PC-9 (cell line): ENCODE data around the gene L3HYPDH. TPM values are rescaled to one million over a fixed set of nuclear protein-coding genes. Genes with fewer than 3 reads are reported as not detected.
"Not testable (repeated sequence)": the region's sequence is repeated elsewhere in the genome, so short reads cannot be mapped to it uniquely, and the experiment has no call there.

ENCODE experiments used
- BruUV-seq: library from RNA; stranded (reverse); fragments of 400-500 nt; replicated peaks from 2 replicates; lab custom pipeline; 2021; lab: Mats Ljungman, UMichigan
- CTCF ChIA-PET: fragments of 300-600 bp; sonication (Branson Sonifier 250); formaldehyde crosslinking; loops from one replicate; lab custom pipeline; 2022; ENCODE audit warnings: antibody characterized with exemption; lab: Charles Lee
- POLR2A ChIA-PET: fragments of 300-600 bp; sonication (Branson Sonifier 250); formaldehyde crosslinking; loops from one replicate; lab custom pipeline; 2022; ENCODE audit warnings: antibody characterized with exemption; ENCODE audit not compliant: unreplicated experiment; lab: Charles Lee
- DNase-seq, 2 experiments: peaks; one replicate each; pipeline versions ENCODE4 v3.0.0 to v3.0.0-alpha.2; 2015 to 2022; ENCODE audit warnings: mixed read lengths in 1 of 2
- H2AFZ ChIP-seq: fragments of 200-600 bp; sonication (generic); 2 replicates; pipeline ENCODE4 v1.8.1; 2017; ENCODE audit warnings: antibody characterized with exemption
- H3F3A ChIP-seq: fragments of 200-600 bp; sonication (generic); 2 replicates; pipeline ENCODE4 v1.8.1; 2017; ENCODE audit warnings: antibody characterized with exemption, mild to moderate bottlenecking, low read depth; ENCODE audit not compliant: insufficient read depth
- H3K27ac ChIP-seq: fragments of 200-600 bp; sonication (generic); 2 replicates; pipeline ENCODE4 v1.6.1; 2016; ENCODE audit warnings: mixed run types
- H3K27me3 ChIP-seq: fragments of 200-600 bp; sonication (generic); 2 replicates; pipeline ENCODE4 v1.6.1; 2016; ENCODE audit warnings: low read depth, mixed run types; ENCODE audit not compliant: insufficient read depth
- H3K36me3 ChIP-seq: fragments of 200-600 bp; sonication (generic); 2 replicates; pipeline ENCODE4 v1.6.1; 2016; ENCODE audit warnings: low read depth, mixed run types
- H3K4me1 ChIP-seq: fragments of 200-600 bp; sonication (generic); replicated peaks from 2 replicates; pipeline ENCODE4 v1.6.1; 2016; ENCODE audit warnings: mixed run types; ENCODE audit not compliant: insufficient read depth
- H3K4me2 ChIP-seq: fragments of 200-600 bp; sonication (generic); 2 replicates; pipeline ENCODE4 v1.6.1; 2017; ENCODE audit warnings: mixed run types
- H3K4me3 ChIP-seq: fragments of 200-600 bp; sonication (generic); 2 replicates; pipeline ENCODE4 v1.6.1; 2016; ENCODE audit warnings: mixed run types
- H3K79me2 ChIP-seq: fragments of 200-600 bp; sonication (generic); 2 replicates; pipeline ENCODE4 v1.6.1; 2017; ENCODE audit warnings: low read depth, mixed run types
- H3K9me2 ChIP-seq: fragments of 200-600 bp; sonication (generic); 2 replicates; pipeline ENCODE4 v1.8.1; 2017; ENCODE audit warnings: mild to moderate bottlenecking; ENCODE audit not compliant: insufficient read depth
- H3K9me3 ChIP-seq: fragments of 200-600 bp; sonication (generic); 2 replicates; pipeline ENCODE4 v1.8.1; 2016; ENCODE audit warnings: low read depth; ENCODE audit not compliant: insufficient read depth
- H4K20me1 ChIP-seq: fragments of 200-600 bp; sonication (generic); 2 replicates; pipeline ENCODE4 v1.8.1; 2017; ENCODE audit not compliant: insufficient read depth
- EZH2 ChIP-seq: fragments of 200-600 bp; sonication (generic); IDR thresholded peaks from 2 replicates; pipeline ENCODE4 v1.8.0; 2017; ENCODE audit warnings: antibody characterized with exemption, low read depth
- intact Hi-C: fragments of 100-400 bp; cut with micrococcal nuclease; formaldehyde crosslinking; loops from one replicate; pipeline ENCODE4 v1.10.0; 2022; ENCODE audit not compliant: unreplicated experiment
- total RNA-seq: library from RNA; stranded (reverse); gene quantifications from 2 replicates; pipeline ENCODE4 v1.2.3, GENCODE V29; 2021
- TF ChIP-seq, protein P1 (sequence below): fragments of 200-600 bp; sonication (generic); conservative IDR thresholded peaks from 2 replicates; pipeline ENCODE4 v1.6.1; 2017; ENCODE audit warnings: mixed run types, antibody characterized with exemption, mild to moderate bottlenecking, moderate library complexity

The L3HYPDH gene
- total RNA-seq, 1 experiment from 2014 or later: 121 TPM

- CTCF ChIA-PET: no interaction called here
These were observed 33.5 kb downstream of the L3HYPDH start for GRCh38 chr14:59450716-59451115.

GRCh38 chr14:59448673-59449072, 35.5 kb downstream of the L3HYPDH start:
- H3K9me2 ChIP-seq, H3K4me3 ChIP-seq, H3K79me2 ChIP-seq, H3K4me1 ChIP-seq, H2AFZ ChIP-seq, H3K36me3 ChIP-seq, H3F3A ChIP-seq, H3K27ac ChIP-seq, H3K27me3 ChIP-seq, CTCF ChIA-PET, H3K4me2 ChIP-seq, POLR2A ChIA-PET, BruUV-seq, DNase-seq, H3K9me3 ChIP-seq, H4K20me1 ChIP-seq: not testable (repeated sequence)
- intact Hi-C loops: loop anchor here (10.0 kb wide), 1 partner anchor 944 kb away; no protein-coding TSS in a partner anchor

More at GRCh38 chr14:59450716-59451115, 33.5 kb downstream of the L3HYPDH start:
- H4K20me1 ChIP-seq: no peaks in the 10 kb centered on the region
- no peaks in the 10 kb centered on the region for H3K9me2 ChIP-seq
- H3K27me3 ChIP-seq: no peaks in the 10 kb centered on the region
- no peaks in the 10 kb centered on the region for H3K9me3 ChIP-seq
- TF ChIP-seq EZH2: no peak
- TF ChIP-seq, protein P1, sequence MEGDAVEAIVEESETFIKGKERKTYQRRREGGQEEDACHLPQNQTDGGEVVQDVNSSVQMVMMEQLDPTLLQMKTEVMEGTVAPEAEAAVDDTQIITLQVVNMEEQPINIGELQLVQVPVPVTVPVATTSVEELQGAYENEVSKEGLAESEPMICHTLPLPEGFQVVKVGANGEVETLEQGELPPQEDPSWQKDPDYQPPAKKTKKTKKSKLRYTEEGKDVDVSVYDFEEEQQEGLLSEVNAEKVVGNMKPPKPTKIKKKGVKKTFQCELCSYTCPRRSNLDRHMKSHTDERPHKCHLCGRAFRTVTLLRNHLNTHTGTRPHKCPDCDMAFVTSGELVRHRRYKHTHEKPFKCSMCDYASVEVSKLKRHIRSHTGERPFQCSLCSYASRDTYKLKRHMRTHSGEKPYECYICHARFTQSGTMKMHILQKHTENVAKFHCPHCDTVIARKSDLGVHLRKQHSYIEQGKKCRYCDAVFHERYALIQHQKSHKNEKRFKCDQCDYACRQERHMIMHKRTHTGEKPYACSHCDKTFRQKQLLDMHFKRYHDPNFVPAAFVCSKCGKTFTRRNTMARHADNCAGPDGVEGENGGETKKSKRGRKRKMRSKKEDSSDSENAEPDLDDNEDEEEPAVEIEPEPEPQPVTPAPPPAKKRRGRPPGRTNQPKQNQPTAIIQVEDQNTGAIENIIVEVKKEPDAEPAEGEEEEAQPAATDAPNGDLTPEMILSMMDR: no peak
- H3K4me2 ChIP-seq: no peak overlapping the region
- H3F3A ChIP-seq: no peaks in the 10 kb centered on the region; the same call in 1 of the 2 replicates
- H3K4me1 ChIP-seq: no peaks in the 10 kb centered on the region
- BruUV-seq: no TSS peak
- H3K4me3 ChIP-seq: no peak overlapping the region
- H3K36me3 ChIP-seq: peaks cover 6% of the 10 kb centered on the region; the same call in 1 of the 2 replicates
- no peak overlapping the region for H3K27ac ChIP-seq
- no peaks in the 10 kb centered on the region for H3K79me2 ChIP-seq
- DNase-seq: no peak
- POLR2A ChIA-PET: no interaction called here
- intact Hi-C loops: no loop called here
- no peak overlapping the region for H2AFZ ChIP-seq

GRCh38 chr14:59439256-59439965, 44.8 kb downstream of the L3HYPDH start:
- H3K9me2 ChIP-seq: no peaks in the 10 kb centered on the region
- H3K36me3 ChIP-seq: 0 out of 2 replicates have a peak, but pooled peaks cover 7% of the 10 kb centered on the region
- ChIA-PET CTCF (no interaction called here), POLR2A (interaction anchor here (0.6 to 0.7 kb wide), 3 partner anchors 43 to 150 kb away, joined by 3 to 7 read pairs (median 3); no protein-coding TSS in a partner anchor)
- H3K4me1 ChIP-seq: peaks cover 13% of the 10 kb centered on the region; the same call in 1 of the 2 replicates
- H2AFZ ChIP-seq: no peak overlapping the region
- intact Hi-C loops: no loop called here
- no peak overlapping the region for H3K4me3 ChIP-seq
- no peaks in the 10 kb centered on the region for H3K79me2 ChIP-seq
- no peaks in the 10 kb centered on the region for H3F3A ChIP-seq
- DNase-seq: no peak
- no TSS peak for BruUV-seq
- TF ChIP-seq, protein P1: no peak
- no peak for TF ChIP-seq EZH2
- no peaks in the 10 kb centered on the region; the same call in 1 of the 2 replicates for H3K9me3 ChIP-seq
- no peaks in the 10 kb centered on the region for H3K27me3 ChIP-seq
- H3K27ac ChIP-seq: no peak overlapping the region
- H3K4me2 ChIP-seq: no peak overlapping the region
- H4K20me1 ChIP-seq: no peaks in the 10 kb centered on the region
